Activated T-cell treated with anti-CD3 and anti-CD28 coated beads for 1 hour (primary cell): ENCODE measurements around the gene POLE.

ENCODE experiments used
- DNase-seq: peaks from one replicate; pipeline ENCODE4 v3.0.0-alpha.2; 2020; ENCODE audit warnings: low read depth

POLE gene

DNA sequence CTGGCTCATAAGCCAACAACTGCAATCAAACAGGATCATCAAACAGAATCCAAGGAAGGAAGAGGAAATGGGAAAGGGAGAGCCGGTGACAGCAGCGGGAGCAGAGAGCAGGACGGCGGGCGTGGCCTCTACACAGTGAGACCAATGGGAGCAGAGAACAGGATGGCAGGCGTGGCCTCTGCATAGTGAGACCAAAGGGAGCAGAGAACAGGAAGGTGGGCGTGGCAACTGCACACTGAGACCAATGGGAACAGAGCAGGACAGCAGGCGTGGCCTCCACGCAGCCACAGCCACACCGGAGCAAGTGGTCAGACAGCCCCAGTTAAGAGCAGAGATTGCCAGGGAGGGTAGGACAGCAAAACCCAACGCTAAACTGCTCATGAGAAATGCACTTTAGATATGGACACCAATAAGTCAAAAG is 93.2 kb downstream of the POLE start:
- DNase-seq = no peak

DNA sequence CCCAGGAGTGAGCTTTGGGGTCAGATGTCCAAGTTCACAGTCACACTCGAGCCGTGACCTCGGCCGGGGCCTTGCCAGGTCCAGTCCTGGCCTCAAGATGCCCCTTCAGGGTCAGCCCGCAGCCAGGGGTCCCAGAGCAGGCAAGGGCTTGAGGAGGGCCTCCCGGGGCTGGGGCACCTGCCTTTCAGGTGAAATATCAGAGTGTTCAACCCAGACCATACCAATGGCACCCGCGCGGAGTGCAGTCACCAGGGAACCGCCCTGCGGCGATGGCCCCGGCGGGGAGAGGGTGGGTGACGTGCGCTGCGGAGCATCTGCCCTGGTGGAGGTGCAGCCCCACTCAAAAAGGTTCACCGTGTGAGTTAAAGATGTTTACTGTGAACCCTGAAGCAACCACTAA is 93.6 kb downstream of the POLE start:
- no peak for DNase-seq

DNA sequence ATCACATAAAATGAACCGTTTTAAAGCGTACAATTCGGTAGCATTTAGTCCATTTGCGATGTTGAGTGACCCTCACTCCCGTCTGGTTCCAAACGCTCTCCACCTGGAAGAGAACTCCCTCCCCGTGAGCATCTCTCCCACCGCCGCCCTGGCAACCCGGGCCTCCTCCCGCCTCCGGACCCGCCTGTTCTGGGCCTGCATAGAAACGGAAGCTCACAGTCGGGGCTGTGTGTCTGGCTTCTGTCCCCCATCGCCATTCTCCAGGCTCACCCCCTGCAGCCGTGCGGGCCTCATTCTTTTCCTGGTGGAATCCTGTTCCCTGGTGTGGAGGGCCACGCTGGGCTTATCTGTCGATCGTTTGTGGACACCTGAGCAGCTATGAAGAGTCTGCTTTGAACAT is 94.1 kb downstream of the POLE start:
- DNase-seq = no peak

DNA sequence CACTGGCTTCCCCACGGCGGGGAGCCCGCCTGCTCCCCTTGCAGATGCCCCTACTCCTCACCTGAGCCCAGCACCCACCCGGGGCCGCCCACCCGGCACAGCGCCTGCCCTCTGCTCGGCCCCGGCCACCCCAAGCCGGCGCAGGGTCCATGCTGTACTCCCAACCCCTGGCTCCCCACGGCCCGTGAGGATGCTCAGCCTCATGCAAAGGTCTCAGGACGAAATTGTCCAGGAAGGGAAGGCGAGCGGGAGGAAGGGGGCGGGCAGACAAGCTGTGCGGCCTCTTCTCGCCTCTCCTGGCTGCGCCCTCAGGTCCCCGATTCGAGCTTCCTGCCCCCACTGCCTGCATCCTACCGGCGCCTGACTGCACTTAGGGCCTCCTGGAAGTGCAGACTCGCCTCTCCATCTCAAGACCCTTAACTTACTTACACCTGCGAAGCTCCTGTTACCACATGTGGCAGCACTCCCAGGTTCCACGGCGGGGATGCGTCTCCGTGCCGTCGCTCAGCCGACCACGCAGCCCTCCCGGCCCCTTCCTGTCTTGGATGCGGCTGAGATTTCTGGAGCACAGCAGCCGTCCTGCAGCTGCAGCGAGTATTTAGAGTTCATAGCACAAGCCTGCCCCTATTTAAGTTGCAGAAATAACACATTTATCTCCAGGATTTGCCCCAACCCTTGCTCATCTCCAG is 94.7 kb downstream of the POLE start:
- DNase-seq = no peak

DNA sequence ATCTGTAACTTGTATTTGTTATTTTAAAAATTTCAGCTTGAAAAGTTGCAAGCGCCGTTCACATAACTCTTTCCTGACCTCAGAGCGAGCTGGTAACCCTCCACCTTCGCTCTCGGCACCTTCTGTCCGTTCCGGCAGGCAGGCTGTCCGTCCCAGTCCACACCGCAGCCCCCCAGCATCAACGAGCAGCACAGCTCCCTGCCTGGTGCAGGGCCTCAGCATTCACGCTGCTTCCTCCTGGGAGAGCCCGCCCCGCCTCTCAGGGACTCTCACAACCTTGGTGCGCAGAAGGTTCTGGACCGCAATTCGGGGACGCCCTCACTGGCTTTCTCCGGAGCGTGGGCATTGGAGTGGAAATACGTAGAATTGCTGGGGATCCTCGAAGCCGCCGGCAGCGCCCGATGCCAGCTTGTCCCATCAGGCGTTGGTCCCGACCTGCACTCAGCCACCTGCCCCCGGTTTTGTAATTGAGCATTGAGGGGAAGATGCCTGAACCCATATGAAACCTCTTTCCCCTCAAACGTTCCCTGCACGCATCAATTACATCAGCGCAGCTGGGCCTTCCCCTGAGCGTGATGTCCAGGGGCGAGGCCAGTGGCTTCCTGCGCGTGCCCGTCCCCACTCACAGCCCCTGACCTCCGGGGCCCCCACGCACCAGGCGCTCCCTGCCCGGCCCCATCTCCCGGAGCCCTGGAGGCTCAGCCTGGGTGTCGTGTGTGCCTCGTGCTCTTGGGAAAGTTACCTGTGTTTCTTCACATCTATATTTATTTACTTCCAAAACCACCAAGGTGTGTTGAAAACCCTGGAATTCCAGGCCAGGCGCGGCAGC is 95.8 kb downstream of the POLE start:
- no peak for DNase-seq

DNA sequence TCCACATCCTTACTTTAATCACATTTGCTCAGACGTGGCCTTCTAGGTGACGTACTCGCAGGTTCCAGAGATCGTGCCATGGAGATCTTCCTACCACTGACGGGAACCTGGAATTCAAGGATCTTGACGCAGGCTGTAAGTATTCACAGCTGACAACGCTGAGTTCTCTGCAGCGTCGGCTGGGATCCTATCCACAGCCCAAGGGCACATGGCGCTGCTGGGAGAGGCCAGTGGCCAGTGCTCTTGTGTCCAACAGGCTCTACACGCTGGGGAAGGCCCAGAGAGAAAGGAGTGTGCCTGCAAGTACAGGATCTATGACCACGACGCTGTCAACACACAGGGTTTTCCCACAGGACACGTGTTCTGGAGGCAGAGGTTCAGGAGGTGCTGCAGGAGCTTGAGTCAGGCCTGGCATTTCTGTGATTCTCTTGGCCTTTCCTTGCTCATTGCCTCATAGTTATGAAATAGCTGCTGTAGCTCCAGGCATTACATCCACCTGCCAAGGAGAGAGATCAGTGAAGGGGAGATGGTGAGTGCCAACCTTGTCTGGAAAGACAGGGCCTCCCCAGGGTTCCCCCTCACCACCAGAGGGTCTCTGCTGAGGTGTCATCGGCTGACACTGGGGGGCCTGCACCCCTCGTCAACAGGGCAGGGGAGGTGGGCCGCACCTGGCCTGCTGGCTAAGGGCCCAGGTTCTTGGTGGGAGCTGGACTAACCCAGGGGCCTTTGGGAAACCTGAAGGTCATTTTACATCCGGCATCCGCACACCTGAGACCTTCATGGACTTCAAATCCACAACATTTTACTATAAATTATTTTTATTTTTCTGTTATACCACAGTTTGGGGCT is 98.1 kb downstream of the POLE start:
- DNase-seq = no peak

DNA sequence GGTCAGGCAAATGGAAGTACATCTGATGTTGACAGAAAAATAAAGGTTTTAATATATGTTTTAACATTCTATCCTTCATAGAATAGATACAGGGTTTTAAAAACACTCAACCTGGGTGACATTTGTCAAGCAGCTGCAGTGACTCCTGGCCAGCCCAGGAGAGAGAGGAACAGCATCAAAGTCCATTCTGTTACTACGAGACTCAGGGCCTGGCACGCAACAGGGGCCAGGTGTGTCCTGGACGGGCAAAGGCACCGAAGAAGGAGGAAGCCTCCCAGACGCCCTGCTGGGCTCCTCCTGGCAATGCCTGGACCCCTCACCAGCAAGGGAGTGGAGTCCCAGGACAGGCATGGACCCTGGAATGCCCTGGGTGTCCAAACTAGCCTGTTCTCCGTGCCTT is 98.8 kb downstream of the POLE start:
- no peak for DNase-seq

DNA sequence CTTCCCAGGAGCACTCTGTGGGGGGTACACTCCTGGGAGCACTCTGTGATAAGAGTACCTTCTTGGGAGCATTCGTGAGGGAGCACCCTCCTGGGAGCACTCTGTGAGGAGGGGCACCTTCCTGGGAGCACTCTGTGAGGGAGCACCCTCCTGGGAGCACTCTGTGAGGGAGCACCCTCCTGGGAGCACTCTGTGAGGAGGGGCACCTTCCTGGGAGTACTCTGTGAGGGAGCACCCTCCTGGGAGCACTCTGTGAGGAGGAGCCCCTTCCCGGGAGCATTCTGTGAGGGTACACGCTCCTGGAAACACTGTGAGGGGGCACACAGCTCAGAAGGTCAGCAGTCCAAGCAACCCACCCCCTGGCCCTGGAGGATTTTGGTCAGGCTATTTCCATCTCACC is 99.4 kb downstream of the POLE start:
- no peak for DNase-seq

DNA sequence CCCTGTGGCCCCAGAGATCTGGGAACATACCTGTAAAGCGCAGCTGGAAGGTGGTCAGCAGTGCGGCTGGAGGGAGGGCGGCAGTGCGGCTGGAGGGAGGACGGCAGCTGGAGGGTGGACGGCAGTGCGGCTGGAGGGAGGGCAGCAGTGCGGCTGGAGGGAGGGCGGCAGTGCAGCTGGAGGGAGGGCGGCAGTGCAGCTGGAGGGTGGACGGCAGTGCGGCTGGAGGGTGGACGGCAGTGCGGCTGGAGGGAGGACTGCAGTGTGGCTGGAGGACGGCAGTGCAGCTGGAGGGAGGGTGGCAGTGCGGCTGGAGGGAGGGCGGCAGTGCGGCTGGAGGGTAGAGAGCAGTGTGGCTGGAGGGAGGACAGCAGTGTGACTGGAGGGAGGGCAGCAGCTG is 100.2 kb downstream of the POLE start:
- no peak for DNase-seq

DNA sequence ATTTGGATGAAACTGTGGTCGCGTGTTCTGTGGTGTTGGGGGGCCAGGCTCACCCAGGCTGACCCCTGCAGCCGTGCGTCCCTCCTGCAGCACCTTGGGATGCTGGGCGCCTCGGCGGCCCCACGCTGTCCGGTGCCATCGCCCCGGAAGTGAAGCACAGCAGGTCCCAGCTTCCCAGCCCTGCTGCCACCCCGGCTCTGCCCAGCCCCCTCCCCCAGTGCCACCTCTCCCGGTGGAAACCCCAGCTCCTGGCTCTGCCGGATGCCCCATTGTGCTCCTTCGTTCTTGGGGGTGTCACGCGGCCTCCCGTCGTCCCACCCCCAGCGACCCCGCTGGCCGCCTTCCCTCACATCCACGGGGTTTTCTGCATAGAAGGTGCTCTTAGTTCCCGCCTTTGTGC is 102.0 kb downstream of the POLE start:
- DNase-seq = no peak

DNA sequence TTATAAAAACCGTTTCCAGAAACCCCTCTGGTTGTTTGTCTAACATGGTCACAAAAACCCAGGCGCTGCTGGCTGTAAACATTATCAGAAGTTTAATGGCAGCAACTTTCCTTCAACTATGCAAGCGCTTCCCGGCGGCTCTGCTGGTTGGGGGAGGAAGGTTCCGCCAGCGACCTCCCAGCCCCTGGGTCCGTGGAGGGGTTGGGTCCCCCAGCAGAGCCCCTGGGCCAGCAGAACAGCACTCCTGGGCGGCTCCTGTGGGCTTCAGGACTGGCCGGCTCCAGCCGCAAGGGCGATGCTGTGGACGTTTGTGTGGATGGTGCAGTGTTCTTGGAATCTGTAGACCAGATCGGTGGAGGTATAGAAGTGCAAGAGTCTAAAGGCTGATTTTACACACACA is 102.7 kb downstream of the POLE start:
- DNase-seq = no peak

DNA sequence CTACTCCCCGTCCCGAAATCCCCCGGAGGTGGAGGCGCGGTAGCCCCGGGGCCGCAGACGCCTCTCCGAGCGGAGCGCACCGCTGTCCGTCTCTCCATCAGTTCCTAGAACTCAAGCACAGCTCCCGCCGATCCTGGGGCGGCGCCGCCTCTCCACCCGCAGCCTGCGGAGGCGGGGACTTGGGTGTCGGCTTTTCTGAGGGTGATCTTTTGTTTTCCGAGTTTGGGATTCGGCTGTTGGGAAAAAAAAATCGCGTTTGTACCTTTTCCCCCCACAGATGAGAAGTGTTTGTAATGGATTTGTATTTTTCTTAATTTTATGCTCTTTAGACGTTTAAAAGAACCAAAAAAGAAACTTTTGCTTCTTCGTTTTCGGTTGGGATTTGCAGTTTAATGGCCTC is 103.4 kb downstream of the POLE start:
- no peak for DNase-seq

DNA sequence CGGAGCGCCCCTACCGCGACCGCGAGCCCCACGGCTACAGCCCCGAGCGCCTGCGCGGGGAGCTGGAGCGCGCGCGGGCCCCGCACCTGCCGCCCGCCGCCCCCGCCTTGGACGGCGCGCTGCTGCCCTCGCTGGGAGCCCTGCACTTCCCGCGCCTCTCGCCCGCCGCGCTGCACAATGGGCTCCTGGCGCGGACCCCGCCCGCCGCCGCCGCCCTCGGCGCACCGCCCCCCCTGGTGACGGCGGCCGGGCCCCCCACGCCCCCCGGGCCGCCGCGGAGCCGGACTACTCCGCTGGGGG is 103.8 kb downstream of the POLE start:
- DNase-seq = no peak

DNA sequence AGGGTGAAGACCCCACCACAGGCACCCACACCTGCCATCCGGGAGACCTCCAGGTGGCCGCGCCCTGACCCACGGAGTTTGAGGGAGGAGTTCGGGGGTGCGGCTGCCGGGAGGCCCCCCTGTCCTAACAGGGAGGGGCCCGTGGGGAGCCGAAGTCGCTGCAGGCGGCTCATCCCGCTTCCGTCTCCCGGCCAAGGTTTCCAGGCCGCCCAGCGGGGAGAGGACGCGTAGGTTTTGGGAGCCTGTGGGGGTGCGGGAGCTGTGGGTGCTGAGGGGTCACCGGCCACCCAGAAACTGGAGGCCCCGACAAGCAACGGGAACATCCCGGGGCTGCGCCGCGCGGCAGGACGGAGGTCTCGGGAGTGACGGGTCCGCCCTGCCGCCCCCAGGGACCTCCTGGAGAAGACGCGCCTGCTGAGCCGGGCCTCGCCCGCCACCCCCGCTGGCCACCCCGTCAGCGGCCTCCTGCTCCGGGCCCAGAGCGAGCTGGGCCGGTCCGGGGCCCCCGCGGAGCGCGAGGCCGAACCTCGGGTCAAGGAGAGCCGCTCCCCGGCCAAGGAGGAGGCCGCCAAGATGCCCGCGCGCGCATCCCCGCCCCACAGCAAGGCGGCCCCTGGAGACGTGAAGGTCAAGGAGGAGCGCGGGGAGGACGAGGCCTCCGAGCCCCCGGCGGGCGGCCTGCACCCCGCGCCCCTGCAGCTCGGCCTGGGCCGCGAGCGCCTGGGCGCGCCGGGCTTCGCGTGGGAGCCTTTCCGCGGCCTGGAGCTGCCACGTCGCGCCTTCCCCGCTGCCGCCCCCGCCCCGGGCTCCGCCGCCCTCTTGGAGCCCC is 104.3 kb downstream of the POLE start:
- DNase-seq = no peak

DNA sequence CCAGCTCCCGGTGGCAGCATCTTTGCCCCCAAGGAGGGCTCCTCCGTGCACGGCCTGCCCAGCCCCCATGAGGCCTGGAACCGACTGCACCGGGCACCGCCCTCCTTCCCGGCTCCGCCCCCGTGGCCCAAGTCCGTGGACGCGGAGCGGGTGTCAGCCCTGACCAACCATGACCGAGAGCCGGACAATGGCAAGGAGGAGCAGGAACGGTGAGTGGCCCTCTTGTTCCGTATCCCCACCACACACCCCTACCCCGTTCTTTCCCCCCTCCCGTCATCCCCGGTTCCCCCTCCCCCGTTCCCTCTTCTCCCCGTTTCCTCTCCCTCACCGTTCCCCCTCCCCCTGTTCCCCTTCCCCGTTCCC is 105.1 kb downstream of the POLE start:
- no peak for DNase-seq

DNA sequence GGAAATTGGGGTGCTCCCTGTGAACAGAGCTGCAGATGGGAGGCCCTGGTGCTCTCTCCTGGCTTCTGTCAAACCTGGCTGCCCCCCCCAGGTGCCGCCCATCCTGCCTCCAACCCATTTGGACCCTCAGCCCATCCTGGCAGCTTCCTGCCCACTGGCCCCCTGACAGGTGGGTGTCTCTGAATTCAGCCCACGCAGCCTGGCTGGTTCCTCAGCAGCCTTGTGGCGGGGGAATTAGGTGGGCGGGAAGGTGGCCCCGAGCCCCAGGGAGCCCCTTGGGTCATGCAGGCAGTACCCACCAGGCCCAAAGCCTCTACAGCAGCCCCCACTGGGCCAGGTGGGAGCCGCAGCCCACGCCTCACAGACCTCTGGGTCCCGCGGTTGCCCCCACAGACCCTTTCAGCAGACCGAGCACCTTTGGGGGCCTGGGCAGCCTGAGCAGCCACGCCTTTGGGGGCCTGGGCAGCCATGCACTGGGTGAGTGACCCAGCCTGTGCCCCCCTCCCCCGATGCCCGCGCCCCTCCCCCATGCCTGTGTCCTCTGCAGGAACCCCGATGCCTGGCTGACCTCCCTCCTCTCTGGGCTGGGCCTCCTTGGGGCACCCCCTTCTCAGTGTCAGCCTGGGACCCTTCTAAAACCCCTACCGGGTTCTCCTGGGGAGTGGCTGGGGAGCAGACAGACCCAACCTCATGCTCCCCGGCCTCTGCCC is 105.6 kb downstream of the POLE start:
- no peak for DNase-seq

DNA sequence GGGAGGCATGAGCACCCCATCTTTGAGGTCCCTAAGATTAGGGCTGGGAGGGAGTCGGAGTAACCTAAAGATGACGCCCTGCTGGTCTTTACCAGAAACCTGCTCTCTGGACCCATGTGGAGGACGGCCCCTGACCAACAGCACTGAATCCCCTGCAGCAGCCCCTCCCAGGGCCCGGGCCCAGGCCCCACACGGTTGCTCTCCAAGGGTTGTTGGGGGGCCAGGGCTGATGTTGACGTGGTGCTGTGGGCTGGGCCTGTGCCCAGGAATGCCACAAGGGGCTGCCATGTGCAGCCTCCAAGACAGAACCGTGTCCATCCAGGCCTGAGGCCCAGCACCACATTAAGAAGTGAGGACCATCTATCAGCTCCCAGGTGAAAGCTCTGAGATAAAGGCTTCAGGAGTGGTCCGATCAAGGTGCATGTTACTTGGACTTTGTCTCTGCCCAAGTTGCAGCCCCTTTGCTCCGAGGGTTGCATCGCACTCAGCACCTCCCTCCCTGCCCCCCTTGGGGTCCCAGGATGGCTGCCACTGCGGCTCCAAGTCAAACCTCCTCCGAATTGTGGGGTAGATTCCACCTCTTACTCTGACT is 106.3 kb downstream of the POLE start:
- DNase-seq = no peak

DNA sequence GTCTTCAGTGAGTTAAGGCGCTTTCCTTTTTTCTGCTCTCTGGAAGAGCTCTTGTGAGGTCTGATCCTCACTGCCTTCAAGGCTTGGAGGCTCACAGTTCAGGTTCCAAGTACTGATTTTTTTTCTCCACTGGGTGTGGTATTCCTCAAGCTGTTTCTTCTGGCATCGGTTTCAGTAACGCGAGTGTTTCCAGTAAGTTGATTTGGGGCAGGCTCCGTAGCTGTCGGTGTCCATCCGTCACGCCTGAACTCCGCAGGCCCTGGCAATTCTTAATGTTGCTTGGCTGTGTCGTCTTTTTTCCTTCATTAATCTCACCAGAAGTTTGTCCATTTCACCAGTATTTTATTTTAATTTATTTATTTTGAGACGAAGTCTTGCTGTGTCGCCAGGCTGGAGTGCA is 107.4 kb downstream of the POLE start:
- no peak for DNase-seq

DNA sequence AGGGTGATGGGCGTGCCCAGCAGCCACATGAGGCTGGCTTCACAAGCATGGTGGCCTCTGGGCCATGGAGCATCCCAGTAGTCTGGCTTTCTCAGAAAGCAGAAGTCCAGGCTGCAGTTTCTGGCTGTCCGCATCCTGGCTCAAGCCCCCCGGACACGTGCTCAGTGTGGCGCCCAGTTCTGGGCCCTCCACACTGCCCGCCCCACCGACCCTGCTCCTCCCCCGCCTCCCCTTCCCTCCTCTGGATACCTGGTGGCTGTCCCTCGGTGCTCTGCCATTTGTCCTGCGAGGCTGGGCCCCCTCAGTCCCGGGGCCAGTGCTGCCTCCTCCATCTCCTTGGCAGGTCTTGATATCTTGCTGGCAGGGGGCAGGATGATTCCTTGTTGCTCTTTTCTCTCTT is 108.3 kb downstream of the POLE start:
- DNase-seq = no peak

DNA sequence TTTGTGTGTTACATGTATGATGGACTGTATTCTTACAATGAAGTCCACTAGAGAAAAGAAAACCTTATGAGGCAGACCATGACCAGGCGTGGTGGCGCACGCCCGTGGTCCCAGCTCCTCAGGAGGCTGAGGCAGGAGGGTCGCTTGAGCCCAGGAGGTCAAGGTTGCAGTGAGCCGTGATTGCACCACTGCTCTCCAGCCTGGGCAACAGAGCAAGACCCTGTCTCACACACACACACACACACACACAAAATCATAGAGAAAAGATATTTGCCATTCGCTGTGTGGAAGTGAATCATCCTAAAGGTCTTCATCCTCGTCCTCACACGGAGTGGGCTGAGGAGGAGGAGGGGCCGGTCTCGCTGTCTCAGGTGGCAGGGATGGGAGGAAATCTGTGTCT is 109.0 kb downstream of the POLE start:
- DNase-seq = no peak

DNA sequence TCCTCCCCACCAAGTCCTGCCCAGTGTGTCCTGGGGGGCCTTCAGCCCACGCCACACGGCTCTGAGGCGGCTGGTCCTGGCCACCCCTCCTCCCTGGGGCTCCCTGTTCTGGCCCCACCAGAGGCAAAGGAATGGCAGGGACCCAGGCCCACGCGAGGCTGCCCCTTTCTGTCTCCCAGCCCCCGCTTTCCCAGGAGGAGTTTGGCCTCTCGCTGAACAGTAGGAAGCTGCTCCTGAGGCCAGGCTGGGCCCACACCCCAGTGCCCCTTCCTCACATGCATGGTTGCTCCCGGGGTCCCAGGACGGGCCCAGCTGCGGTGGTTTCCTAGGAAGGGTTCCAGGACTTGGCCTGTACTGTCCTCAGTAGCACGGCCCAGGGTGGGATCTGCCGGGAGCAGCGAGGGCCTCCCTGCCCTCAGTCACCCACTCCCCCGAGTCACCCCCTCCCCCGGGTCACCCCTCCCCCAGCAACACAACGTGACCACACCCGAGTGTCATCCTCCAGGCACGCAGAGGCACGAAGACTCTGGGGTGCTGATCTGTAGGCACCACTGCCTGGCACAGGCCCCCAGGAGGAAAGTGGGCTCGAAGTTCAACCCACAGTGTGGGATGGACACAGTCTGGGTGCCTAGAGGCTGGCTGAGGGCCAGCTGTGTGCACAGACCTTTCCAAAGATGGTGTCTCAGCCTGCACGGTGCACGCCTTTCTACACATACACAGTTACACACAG is 109.8 kb downstream of the POLE start:
- no peak for DNase-seq
